Fibroblast of lung (primary cell): ENCODE results near the gene IGFLR1. TPM values are rescaled to one million over a fixed set of nuclear protein-coding genes. Genes with fewer than 3 reads are reported as not detected.

Source experiments
- DNase-seq, 2 donors: peaks; one replicate each; pipeline versions ENCODE4 v3.0.0 to v3.0.0-alpha.2; 2010; ENCODE audit warnings: low read depth in 2 of 2
- H2AFZ ChIP-seq: 2 replicates; pipeline ENCODE4 v1.5.1; 2012; ENCODE audit warnings: low read length, control low read depth, inconsistent platforms
- H3K27ac ChIP-seq: 2 replicates; pipeline ENCODE4 v1.5.1; 2011; ENCODE audit warnings: low read length, control low read depth; ENCODE audit not compliant: insufficient read depth
- H3K27me3 ChIP-seq: 2 replicates; pipeline ENCODE4 v1.5.1; 2011; ENCODE audit warnings: mild to moderate bottlenecking, low read length; ENCODE audit not compliant: control insufficient read depth, insufficient read depth
- H3K36me3 ChIP-seq: 2 replicates; pipeline ENCODE4 v1.5.1; 2011; ENCODE audit warnings: low read length; ENCODE audit not compliant: control insufficient read depth, insufficient read depth
- H3K4me1 ChIP-seq: 2 replicates; pipeline ENCODE4 v1.5.1; 2011; ENCODE audit warnings: low read length; ENCODE audit not compliant: control insufficient read depth, insufficient read depth; ENCODE audit errors: extremely low read depth
- H3K4me2 ChIP-seq: 2 replicates; pipeline ENCODE4 v1.5.1; 2011; ENCODE audit warnings: low read length, control low read depth; ENCODE audit not compliant: insufficient read depth; ENCODE audit errors: extremely low read depth
- H3K4me3 ChIP-seq, 4 experiments: fragments of 200-600 bp in 1 of 4; sonication (generic) in 1 of 4; replicated peaks in 1 of 4; 2 replicates each; pipeline ENCODE4 v1.5.1; 2011 to 2016; ENCODE audit warnings: low read length in 4 of 4, low read depth in 3 of 4, mild to moderate bottlenecking in 3 of 4, control low read depth in 2 of 4, inconsistent platforms in 1 of 4, mixed read lengths in 1 of 4; ENCODE audit not compliant: insufficient read depth in 1 of 4; ENCODE audit errors: control extremely low read depth in 1 of 4
- H3K79me2 ChIP-seq: 2 replicates; pipeline ENCODE4 v1.5.1; 2012; ENCODE audit warnings: mild to moderate bottlenecking, low read length, inconsistent platforms; ENCODE audit not compliant: control insufficient read depth, insufficient read depth
- H3K9ac ChIP-seq: 2 replicates; pipeline ENCODE4 v1.5.1; 2011; ENCODE audit warnings: mild to moderate bottlenecking, low read length, control low read depth; ENCODE audit not compliant: insufficient read depth
- H3K9me3 ChIP-seq: 2 replicates; pipeline ENCODE4 v1.5.1; 2012; ENCODE audit warnings: low read depth, low read length; ENCODE audit not compliant: control insufficient read depth, insufficient read depth
- H4K20me1 ChIP-seq: 2 replicates; pipeline ENCODE4 v1.5.1; 2011; ENCODE audit warnings: low read length; ENCODE audit not compliant: control insufficient read depth, insufficient read depth; ENCODE audit errors: extremely low read depth
- EZH2 ChIP-seq: IDR thresholded peaks from 2 replicates; pipeline ENCODE4 v1.5.1; 2012; ENCODE audit warnings: low read length, control low read depth, mild to moderate bottlenecking; ENCODE audit errors: missing control alignments
- polyA plus RNA-seq, 2 donors: library from polyadenylated mRNA; depleted of rRNA in 1 of 2; stranded (reverse) in 1 of 2; unstranded in 1 of 2; fragments of >200 nt; gene quantifications; 2 replicates each; pipeline ENCODE4 v1.2.1, GENCODE V29; 2011 to 2012; ENCODE audit warnings: missing spikeins in 1 of 2
- total RNA-seq: library from RNA; depleted of rRNA; stranded (reverse); fragments of >200 nt; gene quantifications from 2 replicates; pipeline ENCODE4 v1.2.1, GENCODE V29; 2014
- TF ChIP-seq, protein P1 (sequence below), 2 donors: IDR thresholded peaks in 1 of 2; conservative IDR thresholded peaks in 1 of 2; 1 replicate in 1 of 2; 2 replicates in 1 of 2; pipeline ENCODE4 v1.5.1; 2011 to 2012; ENCODE audit warnings: low read length in 2 of 2, control low read depth in 1 of 2, inconsistent platforms in 1 of 2, low read depth in 1 of 2, mild to moderate bottlenecking in 1 of 2

Gene IGFLR1
- total and polyA plus RNA-seq, 2 donors (not counting 1 experiment from before 2014, with no cell fraction given): 0.17 to 0.75 TPM

DNA sequence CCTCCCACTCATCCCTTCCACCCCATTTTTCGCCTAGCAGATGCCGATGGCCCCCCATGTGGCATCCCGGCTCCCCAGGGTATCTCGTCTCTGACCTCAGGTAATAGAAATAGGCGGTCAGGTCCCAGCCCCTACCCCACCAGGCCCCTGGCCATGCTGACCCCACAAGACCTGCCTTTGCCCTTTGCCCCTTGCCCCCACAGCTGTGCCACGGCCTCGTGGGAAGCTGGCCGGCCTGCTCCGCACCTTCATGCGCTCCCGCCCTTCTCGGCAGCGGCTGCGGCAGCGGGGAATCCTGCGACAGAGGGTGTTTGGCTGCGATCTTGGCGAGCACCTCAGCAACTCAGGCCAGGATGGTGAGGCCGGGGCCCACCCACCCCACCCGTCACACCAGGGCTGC, 38.5 kb upstream of the IGFLR1 start:
- Histone ChIP-seq H3K27me3 (no peaks in the 10 kb centered on the region), H3K36me3 (peaks cover 10% of the 10 kb centered on the region), H4K20me1 (no peaks in the 10 kb centered on the region), H3K79me2 (peaks cover 3% of the 10 kb centered on the region), H2AFZ (no peak overlapping the region), H3K4me2 (no peak overlapping the region), H3K9me3 (no peaks in the 10 kb centered on the region), H3K9ac (no peak overlapping the region), H3K4me1 (peaks cover 4% of the 10 kb centered on the region), H3K4me3 (no peak overlapping the region), H3K27ac (no peak overlapping the region)
- no peak for TF ChIP-seq EZH2
- TF ChIP-seq, protein P1, sequence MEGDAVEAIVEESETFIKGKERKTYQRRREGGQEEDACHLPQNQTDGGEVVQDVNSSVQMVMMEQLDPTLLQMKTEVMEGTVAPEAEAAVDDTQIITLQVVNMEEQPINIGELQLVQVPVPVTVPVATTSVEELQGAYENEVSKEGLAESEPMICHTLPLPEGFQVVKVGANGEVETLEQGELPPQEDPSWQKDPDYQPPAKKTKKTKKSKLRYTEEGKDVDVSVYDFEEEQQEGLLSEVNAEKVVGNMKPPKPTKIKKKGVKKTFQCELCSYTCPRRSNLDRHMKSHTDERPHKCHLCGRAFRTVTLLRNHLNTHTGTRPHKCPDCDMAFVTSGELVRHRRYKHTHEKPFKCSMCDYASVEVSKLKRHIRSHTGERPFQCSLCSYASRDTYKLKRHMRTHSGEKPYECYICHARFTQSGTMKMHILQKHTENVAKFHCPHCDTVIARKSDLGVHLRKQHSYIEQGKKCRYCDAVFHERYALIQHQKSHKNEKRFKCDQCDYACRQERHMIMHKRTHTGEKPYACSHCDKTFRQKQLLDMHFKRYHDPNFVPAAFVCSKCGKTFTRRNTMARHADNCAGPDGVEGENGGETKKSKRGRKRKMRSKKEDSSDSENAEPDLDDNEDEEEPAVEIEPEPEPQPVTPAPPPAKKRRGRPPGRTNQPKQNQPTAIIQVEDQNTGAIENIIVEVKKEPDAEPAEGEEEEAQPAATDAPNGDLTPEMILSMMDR (conservative IDR thresholded peaks at IDR 0.05 in 1 of 2, IDR thresholded peaks at IDR 0.05 in 1 of 2; ENCODE audit: low read depth in 1 of 2, low read length in 2 of 2): no peak
- DNase-seq: no peak

DNA sequence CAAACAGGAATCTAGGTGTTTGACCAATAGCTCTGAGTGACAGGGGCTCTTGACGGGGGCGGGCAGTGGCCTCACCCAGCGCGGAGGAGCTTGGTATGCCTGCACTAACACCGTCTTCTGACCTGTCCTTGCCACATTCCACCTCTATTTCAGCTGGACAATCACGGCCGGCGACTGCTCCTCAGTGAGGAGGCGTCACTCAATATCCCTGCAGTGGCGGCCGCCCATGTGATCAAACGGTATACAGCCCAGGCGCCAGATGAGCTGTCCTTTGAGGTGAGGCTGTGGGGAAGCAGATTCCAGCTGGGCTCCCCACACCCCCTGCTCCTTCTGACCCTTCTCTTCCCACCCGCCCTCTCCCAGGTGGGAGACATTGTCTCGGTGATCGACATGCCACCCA, 37.8 kb upstream of the IGFLR1 start:
- TF ChIP-seq, protein P1 (conservative IDR thresholded peaks at IDR 0.05 in 1 of 2, IDR thresholded peaks at IDR 0.05 in 1 of 2; ENCODE audit: low read depth in 1 of 2, low read length in 2 of 2): no peak
- TF ChIP-seq EZH2: no peak
- Histone ChIP-seq H3K4me1 (peaks cover 4% of the 10 kb centered on the region), H3K27ac (no peak overlapping the region), H3K79me2 (peaks cover 3% of the 10 kb centered on the region), H3K4me2 (no peak overlapping the region), H3K9ac (no peak overlapping the region), H3K27me3 (no peaks in the 10 kb centered on the region), H3K4me3 (no peak overlapping the region), H3K9me3 (no peaks in the 10 kb centered on the region), H3K36me3 (peaks cover 9% of the 10 kb centered on the region), H2AFZ (no peak overlapping the region), H4K20me1 (no peaks in the 10 kb centered on the region)
- no peak for DNase-seq

DNA sequence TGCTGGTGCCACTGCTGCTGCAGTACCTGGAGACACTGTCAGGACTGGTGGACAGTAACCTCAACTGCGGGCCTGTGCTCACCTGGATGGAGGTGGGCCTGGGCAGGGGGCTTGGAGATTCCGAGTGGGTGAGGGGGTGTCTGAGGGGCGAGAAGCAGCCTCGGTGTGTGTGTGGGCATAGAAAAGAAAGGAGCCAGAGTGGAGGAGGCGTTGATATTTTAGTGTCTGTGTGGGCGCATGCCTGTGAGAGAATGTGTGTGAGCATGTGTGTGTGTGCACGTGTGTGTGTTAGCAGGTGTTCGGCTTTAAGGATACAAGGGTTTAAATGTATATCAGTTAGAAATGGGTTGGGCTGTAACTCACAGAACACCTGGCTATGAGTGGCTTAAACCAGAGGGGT, 36.8 kb upstream of the IGFLR1 start:
- H2AFZ ChIP-seq: no peak overlapping the region
- H3K4me1 ChIP-seq: peaks cover 4% of the 10 kb centered on the region
- no peaks in the 10 kb centered on the region for H4K20me1 ChIP-seq
- no peaks in the 10 kb centered on the region for H3K27me3 ChIP-seq
- H3K4me2 ChIP-seq: no peak overlapping the region
- H3K4me3 ChIP-seq: no peak overlapping the region
- H3K79me2 ChIP-seq: peaks cover 3% of the 10 kb centered on the region
- TF ChIP-seq EZH2: no peak
- TF ChIP-seq, protein P1 (conservative IDR thresholded peaks at IDR 0.05 in 1 of 2, IDR thresholded peaks at IDR 0.05 in 1 of 2; ENCODE audit: low read depth in 1 of 2, low read length in 2 of 2): no peak
- DNase-seq: no peak
- no peak overlapping the region for H3K9ac ChIP-seq
- peaks cover 7% of the 10 kb centered on the region for H3K36me3 ChIP-seq
- H3K27ac ChIP-seq: no peak overlapping the region
- no peaks in the 10 kb centered on the region for H3K9me3 ChIP-seq
